ENCODE measurements around the gene ILF2.
A peak's percentile ranks its signal among the peaks of the same experiment; 100 is the strongest.

GRCh38 chr1:153661111-153661708, 9.6 kb downstream of the ILF2 start:
- TF ChIP-seq, protein P1, sequence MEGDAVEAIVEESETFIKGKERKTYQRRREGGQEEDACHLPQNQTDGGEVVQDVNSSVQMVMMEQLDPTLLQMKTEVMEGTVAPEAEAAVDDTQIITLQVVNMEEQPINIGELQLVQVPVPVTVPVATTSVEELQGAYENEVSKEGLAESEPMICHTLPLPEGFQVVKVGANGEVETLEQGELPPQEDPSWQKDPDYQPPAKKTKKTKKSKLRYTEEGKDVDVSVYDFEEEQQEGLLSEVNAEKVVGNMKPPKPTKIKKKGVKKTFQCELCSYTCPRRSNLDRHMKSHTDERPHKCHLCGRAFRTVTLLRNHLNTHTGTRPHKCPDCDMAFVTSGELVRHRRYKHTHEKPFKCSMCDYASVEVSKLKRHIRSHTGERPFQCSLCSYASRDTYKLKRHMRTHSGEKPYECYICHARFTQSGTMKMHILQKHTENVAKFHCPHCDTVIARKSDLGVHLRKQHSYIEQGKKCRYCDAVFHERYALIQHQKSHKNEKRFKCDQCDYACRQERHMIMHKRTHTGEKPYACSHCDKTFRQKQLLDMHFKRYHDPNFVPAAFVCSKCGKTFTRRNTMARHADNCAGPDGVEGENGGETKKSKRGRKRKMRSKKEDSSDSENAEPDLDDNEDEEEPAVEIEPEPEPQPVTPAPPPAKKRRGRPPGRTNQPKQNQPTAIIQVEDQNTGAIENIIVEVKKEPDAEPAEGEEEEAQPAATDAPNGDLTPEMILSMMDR (IDR thresholded peaks at IDR 0.05): no peak
- TF ChIP-seq POLR2AphosphoS5 (IDR thresholded peaks at IDR 0.05; ENCODE audit: low read depth, low read length): peak; percentile 26; the same call in 1 of the 2 replicates
- no peak for TF ChIP-seq SIN3A (IDR thresholded peaks at IDR 0.05; ENCODE audit: borderline replicate concordance, insufficient read depth, low read depth, low read length)
- TF ChIP-seq, protein P2, sequence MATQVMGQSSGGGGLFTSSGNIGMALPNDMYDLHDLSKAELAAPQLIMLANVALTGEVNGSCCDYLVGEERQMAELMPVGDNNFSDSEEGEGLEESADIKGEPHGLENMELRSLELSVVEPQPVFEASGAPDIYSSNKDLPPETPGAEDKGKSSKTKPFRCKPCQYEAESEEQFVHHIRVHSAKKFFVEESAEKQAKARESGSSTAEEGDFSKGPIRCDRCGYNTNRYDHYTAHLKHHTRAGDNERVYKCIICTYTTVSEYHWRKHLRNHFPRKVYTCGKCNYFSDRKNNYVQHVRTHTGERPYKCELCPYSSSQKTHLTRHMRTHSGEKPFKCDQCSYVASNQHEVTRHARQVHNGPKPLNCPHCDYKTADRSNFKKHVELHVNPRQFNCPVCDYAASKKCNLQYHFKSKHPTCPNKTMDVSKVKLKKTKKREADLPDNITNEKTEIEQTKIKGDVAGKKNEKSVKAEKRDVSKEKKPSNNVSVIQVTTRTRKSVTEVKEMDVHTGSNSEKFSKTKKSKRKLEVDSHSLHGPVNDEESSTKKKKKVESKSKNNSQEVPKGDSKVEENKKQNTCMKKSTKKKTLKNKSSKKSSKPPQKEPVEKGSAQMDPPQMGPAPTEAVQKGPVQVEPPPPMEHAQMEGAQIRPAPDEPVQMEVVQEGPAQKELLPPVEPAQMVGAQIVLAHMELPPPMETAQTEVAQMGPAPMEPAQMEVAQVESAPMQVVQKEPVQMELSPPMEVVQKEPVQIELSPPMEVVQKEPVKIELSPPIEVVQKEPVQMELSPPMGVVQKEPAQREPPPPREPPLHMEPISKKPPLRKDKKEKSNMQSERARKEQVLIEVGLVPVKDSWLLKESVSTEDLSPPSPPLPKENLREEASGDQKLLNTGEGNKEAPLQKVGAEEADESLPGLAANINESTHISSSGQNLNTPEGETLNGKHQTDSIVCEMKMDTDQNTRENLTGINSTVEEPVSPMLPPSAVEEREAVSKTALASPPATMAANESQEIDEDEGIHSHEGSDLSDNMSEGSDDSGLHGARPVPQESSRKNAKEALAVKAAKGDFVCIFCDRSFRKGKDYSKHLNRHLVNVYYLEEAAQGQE (IDR thresholded peaks at IDR 0.05; ENCODE audit: insufficient read depth in 1 of 2, low read depth in 2 of 2, low read length in 1 of 2): no peak

All from Panc1 (cell line).